ENCODE results near the gene RECQL.
A peak's percentile ranks its signal among the peaks of the same experiment; 100 is the strongest.

The RECQL gene, protein sequence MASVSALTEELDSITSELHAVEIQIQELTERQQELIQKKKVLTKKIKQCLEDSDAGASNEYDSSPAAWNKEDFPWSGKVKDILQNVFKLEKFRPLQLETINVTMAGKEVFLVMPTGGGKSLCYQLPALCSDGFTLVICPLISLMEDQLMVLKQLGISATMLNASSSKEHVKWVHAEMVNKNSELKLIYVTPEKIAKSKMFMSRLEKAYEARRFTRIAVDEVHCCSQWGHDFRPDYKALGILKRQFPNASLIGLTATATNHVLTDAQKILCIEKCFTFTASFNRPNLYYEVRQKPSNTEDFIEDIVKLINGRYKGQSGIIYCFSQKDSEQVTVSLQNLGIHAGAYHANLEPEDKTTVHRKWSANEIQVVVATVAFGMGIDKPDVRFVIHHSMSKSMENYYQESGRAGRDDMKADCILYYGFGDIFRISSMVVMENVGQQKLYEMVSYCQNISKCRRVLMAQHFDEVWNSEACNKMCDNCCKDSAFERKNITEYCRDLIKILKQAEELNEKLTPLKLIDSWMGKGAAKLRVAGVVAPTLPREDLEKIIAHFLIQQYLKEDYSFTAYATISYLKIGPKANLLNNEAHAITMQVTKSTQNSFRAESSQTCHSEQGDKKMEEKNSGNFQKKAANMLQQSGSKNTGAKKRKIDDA

DNA sequence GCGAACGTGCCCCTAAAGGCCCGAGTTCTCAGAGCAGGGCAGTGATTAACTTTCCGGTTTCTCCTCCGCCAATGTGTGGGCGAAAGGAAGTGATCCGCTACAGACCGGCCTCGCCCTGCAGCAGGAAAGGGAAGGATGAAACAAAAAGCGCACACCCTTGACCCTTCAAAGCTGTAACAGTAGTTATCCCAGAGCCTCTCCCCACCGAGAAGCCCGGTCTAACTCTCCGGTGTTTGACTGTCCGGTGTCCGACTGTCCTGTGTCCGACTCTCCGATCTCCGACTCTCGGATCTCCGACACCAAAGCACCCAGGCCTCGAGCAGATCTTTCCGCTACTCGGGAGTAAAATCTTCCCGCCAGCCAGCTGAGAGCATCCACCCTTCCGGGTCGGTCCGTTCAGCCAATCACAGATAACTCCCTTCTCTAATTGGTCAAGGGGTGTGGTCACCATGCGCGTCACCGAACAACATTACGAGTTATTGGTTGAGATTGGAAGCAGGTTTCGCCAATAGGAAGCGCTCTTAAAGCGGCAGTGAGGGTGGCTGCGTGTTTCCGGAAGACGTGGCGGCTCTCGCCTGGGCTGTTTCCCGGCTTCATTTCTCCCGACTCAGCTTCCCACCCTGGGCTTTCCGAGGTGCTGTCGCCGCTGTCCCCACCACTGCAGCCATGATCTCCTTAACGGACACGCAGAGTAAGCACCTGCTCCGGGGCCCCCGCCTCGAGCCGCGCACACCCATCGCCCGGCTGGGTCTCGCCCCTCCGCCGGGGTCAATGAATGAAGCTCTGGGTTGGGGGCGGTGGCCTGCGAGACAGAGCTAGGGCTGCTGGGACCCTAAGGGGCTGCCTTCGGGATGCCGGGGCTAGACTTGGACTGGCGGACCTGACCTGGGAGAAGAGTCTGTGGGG is at the start of gene RECQL, which contains the start of gene GOLT1B:
Gene RECQL (minus strand): TSS at position 378 of the 906 bp plus-strand sequence. CDS start 2,065 bp downstream, outside the sequence.
Gene GOLT1B (plus strand): TSS at position 532 of the 906 bp plus-strand sequence. CDS start 135 bp downstream, at position 667.
- peak; percentile 99 for DNase-seq (ENCODE audit: low spot score)

- DNase-seq (ENCODE audit: low spot score): no peak
These were observed 46.0 kb upstream of the RECQL start for GRCh38 chr12:21547437-21547836.

GRCh38 chr12:21546716-21547115 is 45.3 kb upstream of the RECQL start:
- DNase-seq (ENCODE audit: low spot score): no peak

- DNase-seq (ENCODE audit: low spot score): no peak
These were observed 44.1 kb upstream of the RECQL start for GRCh38 chr12:21545557-21545956.

- no peak for DNase-seq (ENCODE audit: low spot score)
These were observed 41.7 kb upstream of the RECQL start for GRCh38 chr12:21543151-21543550.

GRCh38 chr12:21542403-21542802 is 41.0 kb upstream of the RECQL start:
- no peak for DNase-seq (ENCODE audit: low spot score)

GRCh38 chr12:21541773-21542172 is 40.3 kb upstream of the RECQL start:
- DNase-seq (ENCODE audit: low spot score): no peak

- no peak for DNase-seq (ENCODE audit: low spot score)
These were observed 38.4 kb upstream of the RECQL start for GRCh38 chr12:21539797-21540196.

GRCh38 chr12:21538061-21538653 is 36.7 kb upstream of the RECQL start:
- DNase-seq (ENCODE audit: low spot score): no peak

DNA sequence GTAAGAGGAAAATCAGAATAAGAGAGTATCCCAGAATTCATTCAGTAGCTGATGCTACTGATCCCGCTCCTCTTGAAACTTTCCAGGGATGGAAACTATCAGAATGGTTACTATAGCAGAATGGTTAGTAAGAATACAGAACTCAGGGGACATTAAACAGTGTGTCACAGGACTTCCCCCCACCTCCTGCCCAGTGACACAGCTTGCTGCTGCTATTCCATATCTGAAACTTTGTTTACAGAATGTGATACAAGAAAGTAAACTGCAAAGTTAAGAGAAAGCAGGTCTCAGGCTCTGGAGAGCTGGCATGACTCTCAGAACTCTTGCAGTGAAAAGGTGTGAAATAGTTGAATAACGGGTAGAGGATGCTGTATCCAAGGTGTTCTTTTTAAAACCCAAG is 28.0 kb upstream of the RECQL start:
- no peak for DNase-seq (ENCODE audit: low spot score)

DNA sequence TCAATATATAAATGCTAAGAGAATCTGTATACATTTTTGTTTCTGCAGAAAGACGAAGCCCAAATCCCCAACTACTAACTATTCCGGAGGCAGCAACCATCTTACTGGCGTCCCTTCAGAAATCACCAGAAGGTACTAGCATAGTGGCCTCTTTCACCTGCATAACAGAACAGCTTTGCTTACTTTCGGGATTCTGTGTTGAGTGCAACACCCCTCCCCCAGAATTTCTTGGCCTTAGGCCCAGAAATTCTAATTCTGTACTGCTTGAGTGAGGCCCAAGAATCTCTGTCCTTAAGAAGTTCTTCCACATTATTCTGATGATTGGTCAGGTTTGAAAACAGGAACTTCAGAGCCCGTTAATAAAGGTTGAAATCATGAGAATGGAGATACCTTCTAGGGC is 27.5 kb upstream of the RECQL start:
- DNase-seq (ENCODE audit: low spot score): no peak

- peak; percentile 17 for DNase-seq (ENCODE audit: low spot score)
These were observed 26.2 kb upstream of the RECQL start for GRCh38 chr12:21527451-21528180.

DNA sequence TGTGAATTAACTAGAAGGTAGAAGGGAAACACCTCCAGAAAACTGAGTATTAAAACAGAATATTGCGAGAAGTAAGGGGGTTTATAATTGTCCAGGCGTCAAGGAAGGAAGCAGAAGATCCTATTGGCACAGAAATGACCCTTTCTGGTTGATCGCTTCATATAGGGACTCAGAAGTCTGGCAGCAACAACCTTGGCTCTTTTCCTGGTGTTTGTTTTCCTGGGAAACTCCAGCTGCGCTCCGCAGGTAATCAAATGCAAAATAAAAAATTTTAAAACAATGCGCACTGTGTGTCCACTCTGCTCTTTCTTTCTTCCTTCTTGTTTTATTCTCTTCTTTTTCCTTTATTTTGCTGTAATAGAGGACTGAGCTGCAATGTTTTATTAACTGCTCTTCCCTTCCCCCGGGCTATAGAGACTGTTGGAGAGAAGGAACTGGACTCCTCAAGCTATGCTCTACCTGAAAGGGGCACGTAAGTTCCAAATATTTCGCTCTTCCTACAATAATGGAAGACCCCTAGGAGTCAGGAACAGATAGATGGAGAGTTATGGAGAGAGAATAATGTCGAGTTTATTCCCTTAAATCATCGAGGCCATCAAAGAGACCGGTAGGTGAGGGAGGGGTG is 25.4 kb upstream of the RECQL start:
- DNase-seq (ENCODE audit: low spot score): no peak

- DNase-seq (ENCODE audit: low spot score): no peak
These were observed 24.6 kb upstream of the RECQL start, which contains the start of gene SPX for GRCh38 chr12:21526053-21526452. TSS of gene SPX (plus strand) at chr12:21526296. CDS start at chr12:21526473, 177 bp downstream.

DNA sequence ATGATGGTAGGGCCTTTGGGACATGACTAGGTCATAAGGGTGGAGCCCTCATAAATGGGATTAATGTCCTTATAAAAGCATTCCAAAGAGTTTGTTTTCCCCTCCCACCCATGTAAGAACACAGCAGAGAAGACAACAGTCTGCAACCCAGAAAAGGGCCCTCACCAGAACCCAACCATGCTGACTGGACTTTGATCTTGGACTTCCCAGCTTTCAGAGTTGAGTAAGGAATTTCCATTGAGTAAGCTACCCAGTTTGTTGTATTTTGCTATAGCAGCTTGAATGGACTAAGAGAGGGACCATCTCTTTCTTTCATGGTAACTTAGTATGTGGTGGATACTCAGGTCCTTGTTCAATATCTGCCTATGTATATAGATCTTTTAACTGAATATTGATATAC is 21.7 kb upstream of the RECQL start:
- DNase-seq (ENCODE audit: low spot score): no peak

GRCh38 chr12:21521541-21521940 is 20.1 kb upstream of the RECQL start:
- no peak for DNase-seq (ENCODE audit: low spot score)

DNA sequence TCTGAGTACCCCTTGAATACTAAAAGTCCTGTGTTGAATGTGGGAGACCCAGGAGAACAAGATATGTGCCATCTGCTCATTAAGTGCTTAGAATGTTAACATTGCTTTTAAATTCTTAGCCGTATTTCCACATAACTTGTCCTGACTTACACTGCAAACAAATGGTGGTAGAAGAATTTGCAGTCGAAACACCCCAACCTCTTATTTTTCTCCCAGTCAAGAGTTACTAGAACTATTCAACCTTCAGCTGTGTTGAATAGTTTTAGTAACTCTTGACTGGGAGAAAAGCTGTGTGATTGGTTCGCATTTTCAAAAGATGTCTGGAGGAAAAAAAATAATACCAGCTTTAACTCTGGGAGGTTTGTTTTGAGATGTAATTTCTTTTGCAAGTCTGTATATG is 17.0 kb upstream of the RECQL start:
- DNase-seq (ENCODE audit: low spot score): no peak

DNA sequence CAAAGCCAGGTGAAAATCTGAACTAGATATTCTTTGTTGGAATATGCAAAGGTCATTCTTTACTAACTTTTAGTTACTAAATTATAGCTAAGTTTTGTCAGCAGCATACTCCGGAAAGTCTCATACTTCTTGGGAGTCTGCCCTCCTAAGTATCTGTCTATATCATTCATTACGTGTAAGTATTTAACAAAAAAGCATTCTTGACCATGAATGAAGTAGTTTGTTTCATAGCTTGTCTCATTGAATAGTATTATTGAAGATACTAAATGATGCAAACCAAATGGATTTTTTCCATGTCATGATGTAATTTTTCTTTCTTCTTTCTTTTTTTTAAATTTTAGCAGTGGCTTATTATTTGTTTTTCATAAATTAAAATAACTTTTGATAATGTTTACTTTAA is 14.8 kb upstream of the RECQL start:
- DNase-seq (ENCODE audit: low spot score): no peak

- no peak for DNase-seq (ENCODE audit: low spot score)
These were observed 8.3 kb upstream of the RECQL start for GRCh38 chr12:21509768-21510167.

DNA sequence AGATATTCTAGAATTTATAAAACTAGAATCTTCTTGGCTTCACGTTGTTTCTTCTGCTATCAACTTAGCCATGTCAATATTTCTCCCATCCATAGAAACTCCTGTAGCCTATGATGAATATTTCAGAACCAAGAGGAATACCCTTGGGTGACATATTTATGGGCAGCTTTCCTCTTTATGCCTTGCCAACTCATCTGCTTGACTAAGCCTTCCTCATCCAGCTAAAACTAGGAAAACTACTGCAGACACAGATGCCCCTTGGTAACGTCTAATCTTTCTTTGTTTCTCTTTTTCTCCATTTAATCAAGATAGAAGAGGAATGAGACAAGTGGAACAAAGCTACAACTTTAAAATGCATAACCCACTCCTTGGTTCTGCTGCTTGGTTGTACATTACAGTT is 6.4 kb upstream of the RECQL start:
- DNase-seq (ENCODE audit: low spot score): no peak

DNA sequence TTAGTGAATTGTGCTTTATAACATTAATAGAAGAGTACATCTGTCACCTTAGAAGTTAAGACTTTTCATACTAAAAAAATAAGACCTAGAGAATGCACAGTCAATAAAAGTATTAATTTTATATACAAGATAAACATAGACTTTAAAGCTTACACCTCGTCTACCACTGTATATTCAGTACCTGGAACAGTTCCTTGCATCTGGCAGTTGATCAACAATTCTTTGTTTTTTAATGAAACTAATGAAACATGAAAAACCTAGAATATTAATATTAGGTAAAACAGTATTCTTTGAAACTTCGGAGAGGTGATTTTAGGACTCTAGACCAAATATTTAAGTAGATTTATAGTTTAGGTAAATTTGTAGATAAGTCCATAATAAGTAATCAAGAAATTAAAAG is 4.5 kb upstream of the RECQL start:
- no peak for DNase-seq (ENCODE audit: low spot score)

Measured in LoVo (cell line).